Measurements from ENCODE around the gene PDE7B.

The PDE7B gene

DNA sequence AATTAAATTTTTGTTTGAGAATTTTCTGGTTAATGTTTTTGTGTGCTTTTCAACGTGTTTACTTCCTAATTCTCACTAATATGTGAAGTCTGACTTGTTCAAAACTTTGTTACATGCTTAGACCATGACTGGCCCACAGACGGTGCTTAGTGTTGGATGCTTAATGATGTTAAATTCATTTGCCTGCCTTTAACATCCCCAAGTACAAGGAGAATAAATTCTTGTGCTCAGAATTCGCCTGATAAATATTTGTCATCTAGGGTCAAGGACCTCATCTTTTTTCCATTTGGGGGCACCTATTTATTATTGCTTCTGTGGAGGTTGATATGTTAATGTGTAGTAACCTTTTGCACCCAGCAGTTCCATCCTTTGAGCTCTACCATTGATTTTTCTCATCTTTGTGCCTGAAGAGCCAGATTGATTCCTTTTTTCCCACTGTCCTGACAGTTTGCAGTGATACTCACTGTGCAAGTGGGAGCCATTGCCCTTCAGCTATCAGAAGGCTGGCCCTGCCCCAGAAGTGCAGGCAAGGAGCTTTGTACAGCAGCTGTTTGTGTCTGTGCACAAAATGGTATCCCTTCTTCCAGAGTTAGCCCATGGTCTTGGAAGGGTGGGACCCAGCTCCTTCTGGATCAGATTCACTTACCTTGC, 170.8 kb downstream of the PDE7B start:
- no peak for DNase-seq (ENCODE audit: low read depth in 2 of 3, low spot score in 1 of 3)

- DNase-seq (ENCODE audit: low read depth in 2 of 3, low spot score in 1 of 3) = no peak
Observed at GRCh38 chr6:136024711-136025110, 173.2 kb downstream of the PDE7B start.

GRCh38 chr6:136025736-136026135, 174.2 kb downstream of the PDE7B start:
- no peak for DNase-seq (ENCODE audit: low read depth in 2 of 3, low spot score in 1 of 3)

DNA sequence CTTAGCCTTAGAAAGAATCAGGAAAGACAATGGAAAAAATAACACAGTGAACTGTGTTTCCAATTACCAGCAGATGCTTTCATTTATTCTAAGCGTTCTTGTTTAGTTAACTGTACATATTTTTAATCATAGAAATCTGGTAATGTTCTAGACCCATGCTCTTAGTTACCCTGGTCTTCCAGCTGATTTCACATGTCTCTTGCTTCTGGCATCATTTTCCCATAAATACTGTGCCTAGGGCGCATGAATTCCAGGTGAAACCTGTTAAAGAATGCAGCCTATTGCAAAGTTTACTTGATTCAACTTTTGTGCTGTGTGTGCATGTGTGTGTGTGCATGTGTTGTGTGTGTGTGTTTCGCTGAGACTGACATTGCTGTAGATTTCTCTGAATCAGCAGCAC, 178.6 kb downstream of the PDE7B start:
- no peak for DNase-seq (ENCODE audit: low read depth in 2 of 3, low spot score in 1 of 3)

DNA sequence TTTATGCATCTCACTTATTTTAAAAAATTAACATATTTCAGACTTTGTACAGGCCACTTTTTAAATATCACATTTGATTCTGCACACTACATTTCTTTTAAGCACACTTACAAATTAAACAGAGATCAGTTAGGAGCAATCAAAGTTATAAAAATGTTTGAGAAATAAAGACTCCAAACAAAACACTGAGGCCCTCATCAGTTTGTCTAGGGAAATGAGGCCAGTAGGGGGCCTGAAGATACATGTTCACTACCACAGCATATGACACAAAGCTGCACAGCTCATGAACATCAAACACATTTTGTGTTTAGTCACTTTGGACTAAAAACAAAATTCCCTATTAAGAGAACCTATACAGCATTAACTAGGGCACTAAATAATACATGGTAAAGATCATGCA, 180.5 kb downstream of the PDE7B start:
- no peak for DNase-seq (ENCODE audit: low read depth in 2 of 3, low spot score in 1 of 3)

DNA sequence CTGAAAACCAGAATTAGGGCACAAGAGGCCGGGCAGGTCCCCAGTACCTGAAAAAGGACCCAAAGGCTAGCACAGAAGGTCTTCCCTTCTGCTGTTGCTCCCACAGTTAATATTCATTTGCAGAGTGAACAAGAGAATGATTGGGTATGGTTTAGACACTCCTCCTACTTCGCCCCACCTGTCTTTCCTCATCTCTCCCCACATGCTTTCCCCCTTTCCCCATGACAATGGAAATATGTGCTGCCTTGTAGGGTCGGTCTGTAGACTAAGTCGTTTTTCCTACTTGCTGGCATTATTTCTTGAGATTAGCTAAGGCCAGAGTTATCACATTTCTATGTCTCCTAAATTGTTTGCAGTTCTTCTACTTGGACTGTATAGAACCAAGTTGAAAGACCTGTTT, 181.9 kb downstream of the PDE7B start:
- DNase-seq (ENCODE audit: low read depth in 2 of 3, low spot score in 1 of 3) = no peak

DNA sequence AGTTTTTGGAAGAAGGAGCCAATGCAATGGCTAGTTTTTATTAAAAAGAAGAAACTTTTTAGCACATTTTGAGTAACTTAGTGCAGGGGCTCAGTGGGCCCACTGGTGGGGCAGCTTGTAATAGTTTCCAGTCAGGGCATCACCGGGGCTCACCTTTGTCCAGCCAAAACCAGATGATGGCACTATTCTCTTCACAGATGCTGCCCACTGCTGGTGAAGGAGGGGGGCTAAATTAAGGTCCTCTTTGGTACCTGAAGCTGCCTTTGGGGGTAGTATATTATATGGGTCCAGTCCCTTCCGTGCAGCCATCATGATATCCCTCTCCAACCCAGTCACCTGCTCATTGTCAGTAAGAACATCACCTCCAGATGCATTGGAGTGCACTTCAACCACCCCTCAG, 182.9 kb downstream of the PDE7B start:
- DNase-seq (ENCODE audit: low read depth in 2 of 3, low spot score in 1 of 3) = no peak

DNA sequence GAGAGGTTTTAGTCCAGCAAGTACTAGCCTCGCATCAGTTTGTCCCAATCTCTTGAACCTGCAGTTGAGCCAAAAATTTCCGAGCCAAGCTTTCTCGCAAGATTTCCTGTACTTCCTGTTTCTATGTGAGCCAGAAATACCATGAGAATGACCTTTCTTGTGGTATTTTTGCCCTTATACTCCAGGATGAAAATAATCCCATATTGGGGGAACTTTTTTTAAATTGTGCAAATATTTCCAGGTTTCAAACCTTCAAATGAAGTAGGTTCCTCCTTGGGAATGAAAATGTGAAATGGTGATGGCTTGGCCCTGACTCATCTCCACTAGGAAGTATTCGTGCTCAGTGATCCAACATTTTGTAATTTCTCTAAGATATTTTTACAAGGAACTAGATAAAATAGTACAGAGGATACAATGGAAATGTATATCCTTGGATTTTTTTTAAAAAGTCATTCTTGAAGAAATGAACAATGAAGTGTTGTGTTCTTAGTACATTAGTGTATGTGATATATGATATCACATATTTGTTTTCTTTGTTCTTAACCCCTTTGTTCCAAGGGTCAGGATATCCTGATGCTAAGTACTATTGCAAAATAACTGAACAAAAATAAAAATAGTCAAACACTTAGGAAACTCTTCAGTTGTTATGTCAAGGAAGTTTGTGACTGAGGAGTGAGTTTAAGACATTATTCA, 184.0 kb downstream of the PDE7B start:
- no peak for DNase-seq (ENCODE audit: low read depth in 2 of 3, low spot score in 1 of 3)

DNA sequence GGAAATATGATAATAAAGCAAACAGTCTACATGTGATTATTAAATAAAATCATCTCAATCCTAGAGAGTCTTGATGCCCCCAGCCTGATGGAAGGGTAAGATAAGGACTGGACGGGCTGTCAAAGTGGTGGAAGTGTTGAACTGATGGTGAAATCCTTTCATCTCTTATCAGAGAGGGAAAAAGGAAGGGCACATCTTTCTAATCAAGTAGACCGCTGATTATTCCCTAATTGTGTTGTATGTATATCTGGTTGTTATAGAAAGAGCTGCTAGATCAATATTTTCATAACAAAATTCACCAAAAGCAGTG, 184.5 kb downstream of the PDE7B start:
- DNase-seq (ENCODE audit: low read depth in 2 of 3, low spot score in 1 of 3) = no peak

- no peak for DNase-seq (ENCODE audit: low read depth in 2 of 3, low spot score in 1 of 3)
Observed at GRCh38 chr6:136036601-136037000, 185.1 kb downstream of the PDE7B start.

- DNase-seq (ENCODE audit: low read depth in 2 of 3, low spot score in 1 of 3) = peak in 1 of 3 donors; percentile 15
Observed at GRCh38 chr6:136037242-136037875, 185.9 kb downstream of the PDE7B start.

- no peak for DNase-seq (ENCODE audit: low read depth in 2 of 3, low spot score in 1 of 3)
Observed at GRCh38 chr6:136037876-136038460, 186.5 kb downstream of the PDE7B start.

- DNase-seq (ENCODE audit: low read depth in 2 of 3, low spot score in 1 of 3) = no peak
Observed at GRCh38 chr6:136038531-136038930, 187.0 kb downstream of the PDE7B start.

DNA sequence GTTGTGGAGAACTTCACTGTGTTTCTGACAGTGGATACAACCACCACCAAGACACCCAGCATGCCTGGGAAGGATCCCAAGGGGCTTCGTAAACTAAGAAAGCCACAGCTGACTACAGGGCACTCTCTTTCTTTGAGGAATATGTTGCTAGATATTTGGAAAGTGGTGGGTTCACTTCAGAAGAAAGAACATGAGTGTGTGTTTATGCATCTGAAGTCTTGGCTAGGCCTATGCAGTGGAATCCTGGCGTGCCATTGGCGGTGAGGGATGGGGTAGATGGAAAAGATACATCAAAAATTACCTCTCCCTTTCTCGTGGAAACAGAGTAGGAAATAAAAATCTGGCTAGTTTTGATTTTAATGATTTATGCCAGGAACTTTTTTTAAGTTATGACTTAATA, 187.7 kb downstream of the PDE7B start:
- DNase-seq (ENCODE audit: low read depth in 2 of 3, low spot score in 1 of 3) = no peak

GRCh38 chr6:136050475-136050874, 199.0 kb downstream of the PDE7B start:
- no peak for DNase-seq (ENCODE audit: low read depth in 2 of 3, low spot score in 1 of 3)

DNA sequence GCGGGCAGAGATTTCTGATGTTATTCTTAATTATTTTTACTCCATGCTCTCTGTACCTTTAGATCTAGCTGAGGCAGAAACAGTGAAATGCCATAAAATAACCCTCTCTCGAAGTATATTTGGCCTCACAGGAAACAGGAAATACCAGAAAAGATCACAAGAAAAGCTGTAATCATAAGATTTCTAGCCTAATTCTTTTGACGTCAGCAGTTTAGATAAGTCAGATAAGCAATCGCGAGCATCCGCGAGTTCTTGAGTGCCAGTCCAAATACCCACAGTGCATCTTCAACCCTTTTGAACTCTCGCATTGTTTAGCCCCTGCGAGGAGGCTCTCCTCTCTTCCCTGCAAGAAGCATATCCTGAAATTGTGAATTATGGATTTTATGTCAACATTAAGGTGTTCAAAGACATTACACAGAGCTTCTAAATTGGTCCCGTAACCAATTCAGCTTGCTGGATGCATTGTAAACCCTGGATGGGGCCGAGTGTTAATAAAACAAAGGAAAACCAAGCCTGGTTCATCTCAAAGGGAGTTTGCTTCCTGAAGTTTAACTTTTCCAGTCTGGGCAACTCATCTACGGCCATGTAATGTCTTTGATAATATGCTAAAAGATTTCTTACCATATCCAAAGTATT, 199.8 kb downstream of the PDE7B start:
- DNase-seq (ENCODE audit: low read depth in 2 of 3, low spot score in 1 of 3) = no peak

DNA sequence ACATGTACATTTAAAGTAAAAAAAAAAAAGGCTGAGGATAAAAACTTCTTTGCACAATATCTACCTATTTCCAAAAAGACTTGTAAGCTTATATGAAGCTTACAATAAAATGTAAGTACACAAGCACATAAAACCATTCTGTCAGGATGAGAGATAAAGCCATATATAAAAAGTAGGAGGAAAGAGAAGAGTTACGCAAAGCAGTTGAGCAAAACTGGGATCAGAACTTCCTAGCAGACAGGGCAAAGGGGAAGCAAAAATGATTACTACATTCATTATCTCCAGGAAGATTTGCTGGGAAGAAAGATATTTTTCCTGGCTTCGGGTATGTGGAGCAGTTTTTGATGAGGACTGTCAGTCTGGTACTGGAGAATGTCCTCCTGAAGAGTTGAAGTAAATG, 200.5 kb downstream of the PDE7B start:
- no peak for DNase-seq (ENCODE audit: low read depth in 2 of 3, low spot score in 1 of 3)

DNA sequence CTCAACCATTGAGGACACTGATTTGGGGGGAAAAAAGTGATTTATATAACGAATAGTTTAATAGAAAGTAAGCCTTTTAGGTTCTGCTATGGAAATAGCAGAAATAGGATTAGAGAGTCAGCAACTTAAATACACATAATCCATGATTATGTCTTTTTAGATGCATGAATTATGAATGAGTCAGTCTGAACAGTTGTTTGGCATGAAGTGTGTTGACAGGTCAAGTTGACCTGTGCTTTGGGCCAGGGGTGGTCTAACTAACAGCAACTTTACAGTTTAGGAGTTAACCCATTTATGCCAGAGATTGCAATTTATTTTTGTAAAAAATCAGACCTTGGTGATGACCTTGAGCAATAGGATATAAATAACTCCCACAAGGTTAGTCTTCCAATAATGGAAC, 207.4 kb downstream of the PDE7B start:
- DNase-seq (ENCODE audit: low read depth in 2 of 3, low spot score in 1 of 3) = no peak

DNA sequence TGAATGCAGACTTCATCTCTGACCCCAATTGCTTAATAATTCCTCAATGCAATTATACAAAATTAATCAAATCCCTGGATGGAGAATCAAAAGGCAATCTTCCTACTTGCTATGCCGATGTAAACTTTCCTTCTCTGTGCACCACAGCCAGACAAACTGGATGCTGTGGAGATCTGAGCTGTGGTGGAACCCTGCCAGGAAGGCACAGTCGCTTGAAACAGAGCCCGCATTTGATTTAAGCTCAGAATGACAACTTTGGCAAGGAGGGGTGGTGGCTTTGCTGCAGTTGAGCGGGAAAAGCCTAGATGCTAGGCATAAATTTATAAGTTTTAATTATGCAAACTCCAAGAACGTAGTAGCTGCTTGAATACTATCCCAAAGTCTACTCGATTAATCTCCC, 207.8 kb downstream of the PDE7B start:
- DNase-seq (ENCODE audit: low read depth in 2 of 3, low spot score in 1 of 3) = no peak

- no peak for DNase-seq (ENCODE audit: low read depth in 2 of 3, low spot score in 1 of 3)
Observed at GRCh38 chr6:136060052-136060451, 208.6 kb downstream of the PDE7B start.

DNA sequence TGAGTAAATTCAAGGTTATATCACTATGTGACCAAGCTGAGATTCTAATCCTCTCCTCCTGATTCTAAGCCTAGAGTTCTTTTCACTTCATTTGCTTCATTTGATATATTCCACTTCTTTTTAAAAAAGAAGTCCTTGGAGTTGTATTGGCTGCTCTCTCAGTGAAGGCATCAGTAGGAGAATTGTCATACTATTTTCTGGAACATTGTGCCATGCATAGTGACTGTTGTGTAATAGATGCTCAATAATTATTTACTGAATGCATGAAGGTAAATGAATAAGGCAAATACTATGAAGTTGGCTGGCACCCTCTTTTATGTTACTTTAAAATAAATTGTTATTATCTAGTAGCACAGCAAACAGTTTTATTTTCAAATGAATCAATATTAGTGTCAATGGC, 209.3 kb downstream of the PDE7B start:
- DNase-seq (ENCODE audit: low read depth in 2 of 3, low spot score in 1 of 3) = no peak

- no peak for DNase-seq (ENCODE audit: low read depth in 2 of 3, low spot score in 1 of 3)
Observed at GRCh38 chr6:136061701-136062100, 210.2 kb downstream of the PDE7B start.
